Tongue (tissue), 2 donors: ENCODE measurements around the gene NCBP2L. TPM values are rescaled to one million over a fixed set of nuclear protein-coding genes. Genes with fewer than 3 reads are reported as not detected.
"Not testable (repeated sequence)": the region's sequence is repeated elsewhere in the genome, so short reads cannot be mapped to it uniquely, and the experiment has no call there.

Source experiments
- DNase-seq: peaks from one replicate; pipeline ENCODE4 v3.0.0-alpha.2; 2015
- total RNA-seq: library from RNA; depleted of rRNA; stranded (reverse); fragments of >200 nt; gene quantifications from one replicate; pipeline ENCODE4 v1.2.3, GENCODE V29; 2014

Gene NCBP2L
- total RNA-seq, 1 donor from 2014 or later = not detected

GRCh38 chrX:107810053-107810452, 32.5 kb downstream of the NCBP2L start:
- DNase-seq = not testable (repeated sequence)

GRCh38 chrX:107818900-107819521, 41.5 kb downstream of the NCBP2L start:
- no peak for DNase-seq

- DNase-seq = no peak
Observed at GRCh38 chrX:107823042-107823441, 45.5 kb downstream of the NCBP2L start.

- peak; percentile 13 for DNase-seq
Observed at GRCh38 chrX:107823456-107823855, 45.9 kb downstream of the NCBP2L start.

- DNase-seq = peak; percentile 63
Observed at GRCh38 chrX:107825698-107826237, 48.2 kb downstream of the NCBP2L start, which contains the start of gene MID2. TSS of gene MID2 (plus strand) at chrX:107825866. CDS start at chrX:107826427, 561 bp downstream.

- peak; percentile 50 for DNase-seq
Observed at GRCh38 chrX:107826238-107827029, 48.9 kb downstream of the NCBP2L start.

GRCh38 chrX:107827030-107827831, 49.7 kb downstream of the NCBP2L start:
- peak; percentile 9 for DNase-seq

- no peak for DNase-seq
Observed at GRCh38 chrX:107827852-107828251, 50.3 kb downstream of the NCBP2L start.

GRCh38 chrX:107829878-107830277, 52.3 kb downstream of the NCBP2L start:
- DNase-seq = no peak

- DNase-seq = no peak
Observed at GRCh38 chrX:107831071-107831730, 53.7 kb downstream of the NCBP2L start.

- no peak for DNase-seq
Observed at GRCh38 chrX:107834275-107835201, 57.0 kb downstream of the NCBP2L start.

- DNase-seq = no peak
Observed at GRCh38 chrX:107836958-107837357, 59.4 kb downstream of the NCBP2L start.

GRCh38 chrX:107840971-107841370, 63.4 kb downstream of the NCBP2L start:
- DNase-seq = no peak

GRCh38 chrX:107842715-107843400, 65.3 kb downstream of the NCBP2L start:
- DNase-seq = peak; percentile 28

Other genes starting within 250 kb of the NCBP2L start
- gene PRPS1, start 149.2 kb upstream of the NCBP2L start, total RNA-seq = 32.8 TPM
- gene TSC22D3, start 1.9 kb upstream of the NCBP2L start, total RNA-seq = 144 TPM
- gene MID2, start 48.1 kb downstream of the NCBP2L start, total RNA-seq = 25.8 TPM
- gene TEX13B, start 204.6 kb downstream of the NCBP2L start, total RNA-seq = not detected